GM12891 (cell line): ENCODE results near the gene WDR44.

ENCODE experiments used
- PAX5 ChIP-seq: IDR thresholded peaks from 2 replicates; pipeline ENCODE4 v1.6.1; 2011; ENCODE audit warnings: low read length, moderate library complexity, mild to moderate bottlenecking; ENCODE audit not compliant: insufficient read depth, severe bottlenecking
- POLR2A ChIP-seq: IDR thresholded peaks from 2 replicates; pipeline ENCODE4 v1.6.1; 2011; ENCODE audit warnings: low read depth, low read length, control low read depth
- POLR2AphosphoS5 ChIP-seq: IDR thresholded peaks from 2 replicates; pipeline ENCODE4 v1.6.1; 2011; ENCODE audit warnings: low read depth, low read length, control low read depth
- POU2F2 ChIP-seq: IDR thresholded peaks from 2 replicates; pipeline ENCODE4 v1.6.1; 2011; ENCODE audit warnings: low read depth, mild to moderate bottlenecking, control low read depth, low read length, moderate library complexity
- SPI1 ChIP-seq: IDR thresholded peaks from 2 replicates; pipeline ENCODE4 v1.6.1; 2011; ENCODE audit warnings: low read depth, low read length, control low read depth
- TAF1 ChIP-seq: IDR thresholded peaks from 2 replicates; pipeline ENCODE4 v1.6.1; 2011; ENCODE audit warnings: low read depth, low read length, control low read depth

DNA sequence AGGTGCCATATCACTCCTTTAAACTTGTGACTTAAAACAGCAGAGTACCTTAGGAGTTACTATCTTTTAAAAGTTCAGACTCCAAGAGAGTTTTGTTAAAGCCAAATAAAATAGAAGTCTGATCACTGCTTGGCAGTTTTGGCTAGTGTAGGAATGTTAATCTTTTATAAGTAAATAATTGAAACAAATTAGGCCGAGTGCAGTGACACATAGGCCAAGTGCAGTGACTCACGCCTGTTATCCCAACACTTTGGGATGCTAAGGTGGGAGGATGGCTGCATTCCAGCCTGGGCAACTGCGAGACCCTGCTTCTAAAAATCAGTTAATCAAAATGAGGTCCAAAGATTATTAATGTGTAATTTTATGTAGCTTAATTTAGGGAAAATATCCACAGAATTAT is 37.2 kb downstream of the WDR44 start:
- no peak for TF ChIP-seq POLR2AphosphoS5
- no peak for TF ChIP-seq POLR2A
- TF ChIP-seq TAF1: no peak
- TF ChIP-seq PAX5: no peak
- TF ChIP-seq SPI1: no peak
- TF ChIP-seq POU2F2: no peak
